Neural crest cell (in vitro differentiated cells): Measurements from ENCODE around the gene TCF19. TPM values are rescaled to one million over a fixed set of nuclear protein-coding genes. Genes with fewer than 3 reads are reported as not detected.

Source experiments
- DNase-seq: peaks from one replicate; pipeline ENCODE4 v3.0.0; 2021; ENCODE audit warnings: low read depth, mixed read lengths, low spot score
- H3K27ac Mint-ChIP-seq: one replicate; pipeline ENCODE4 v1.8.0; 2021; ENCODE audit warnings: mild to moderate bottlenecking, mixed read lengths; ENCODE audit not compliant: unreplicated experiment
- H3K27me3 Mint-ChIP-seq: 2 replicates; pipeline ENCODE4 v1.8.0; 2021; ENCODE audit warnings: low read depth, mild to moderate bottlenecking, mixed read lengths
- H3K36me3 Mint-ChIP-seq: 2 replicates; pipeline ENCODE4 v1.8.0; 2021; ENCODE audit warnings: low read depth, mild to moderate bottlenecking, mixed read lengths
- H3K4me1 Mint-ChIP-seq: 2 replicates; pipeline ENCODE4 v1.8.0; 2021; ENCODE audit warnings: mixed read lengths
- H3K4me3 Mint-ChIP-seq: one replicate; pipeline ENCODE4 v1.8.0; 2021; ENCODE audit warnings: mild to moderate bottlenecking, mixed read lengths
- H3K9me3 Mint-ChIP-seq: 2 replicates; pipeline ENCODE4 v1.8.0; 2021; ENCODE audit warnings: mixed read lengths
- total RNA-seq: library from RNA; stranded (reverse); gene quantifications from 2 replicates; pipeline ENCODE4 v1.2.1, GENCODE V29; 2021
- TF ChIP-seq, protein P1 (sequence below): fragments of 200-600 bp; sonication (generic); conservative IDR thresholded peaks from 2 replicates; pipeline ENCODE4 v1.5.0; 2021; ENCODE audit warnings: antibody characterized with exemption, mild to moderate bottlenecking

Gene TCF19
- total RNA-seq, 1 donor from 2014 or later, result 21.7 TPM

DNA sequence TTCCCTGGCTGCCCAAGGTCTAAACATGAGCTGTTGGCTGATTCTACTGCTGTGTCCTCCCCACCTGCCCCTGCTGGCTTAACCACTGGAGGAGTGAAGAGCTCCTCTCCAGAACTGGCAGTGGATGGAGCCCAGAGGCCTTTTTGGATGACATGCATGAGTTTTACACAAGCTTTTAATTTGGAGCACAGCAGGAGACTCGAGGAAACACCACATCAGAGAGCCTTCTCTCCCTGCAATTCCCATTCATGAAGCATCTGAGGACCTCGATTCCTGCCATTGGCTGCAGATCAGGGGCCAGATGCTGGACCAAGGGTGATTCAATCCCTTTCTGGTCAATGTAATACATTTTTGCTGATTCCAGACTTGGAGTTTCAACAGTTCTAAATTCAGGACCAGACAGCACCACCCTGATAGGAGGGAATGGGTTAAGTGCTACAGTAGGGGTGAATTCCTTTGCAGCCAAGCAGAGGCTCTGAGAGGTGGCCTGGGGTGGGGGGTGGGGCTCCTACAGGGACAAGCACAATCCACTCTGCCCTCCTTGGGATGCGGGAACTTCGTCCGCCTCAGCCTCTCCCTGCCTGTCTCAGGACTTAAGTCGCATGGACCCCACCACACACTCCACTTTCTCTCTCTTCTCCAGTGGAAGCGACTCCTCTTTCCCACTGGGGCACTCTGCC, 44.4 kb upstream of the TCF19 start:
- Mint-ChIP-seq H3K27ac (no peak overlapping the region), H3K9me3 (no peaks in the 10 kb centered on the region), H3K36me3 (no peaks in the 10 kb centered on the region), H3K27me3 (peaks cover 31% of the 10 kb centered on the region), H3K4me3 (no peak overlapping the region), H3K4me1 (peaks cover 8% of the 10 kb centered on the region)
- TF ChIP-seq, protein P1, sequence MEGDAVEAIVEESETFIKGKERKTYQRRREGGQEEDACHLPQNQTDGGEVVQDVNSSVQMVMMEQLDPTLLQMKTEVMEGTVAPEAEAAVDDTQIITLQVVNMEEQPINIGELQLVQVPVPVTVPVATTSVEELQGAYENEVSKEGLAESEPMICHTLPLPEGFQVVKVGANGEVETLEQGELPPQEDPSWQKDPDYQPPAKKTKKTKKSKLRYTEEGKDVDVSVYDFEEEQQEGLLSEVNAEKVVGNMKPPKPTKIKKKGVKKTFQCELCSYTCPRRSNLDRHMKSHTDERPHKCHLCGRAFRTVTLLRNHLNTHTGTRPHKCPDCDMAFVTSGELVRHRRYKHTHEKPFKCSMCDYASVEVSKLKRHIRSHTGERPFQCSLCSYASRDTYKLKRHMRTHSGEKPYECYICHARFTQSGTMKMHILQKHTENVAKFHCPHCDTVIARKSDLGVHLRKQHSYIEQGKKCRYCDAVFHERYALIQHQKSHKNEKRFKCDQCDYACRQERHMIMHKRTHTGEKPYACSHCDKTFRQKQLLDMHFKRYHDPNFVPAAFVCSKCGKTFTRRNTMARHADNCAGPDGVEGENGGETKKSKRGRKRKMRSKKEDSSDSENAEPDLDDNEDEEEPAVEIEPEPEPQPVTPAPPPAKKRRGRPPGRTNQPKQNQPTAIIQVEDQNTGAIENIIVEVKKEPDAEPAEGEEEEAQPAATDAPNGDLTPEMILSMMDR, result no peak
- no peak for DNase-seq

DNA sequence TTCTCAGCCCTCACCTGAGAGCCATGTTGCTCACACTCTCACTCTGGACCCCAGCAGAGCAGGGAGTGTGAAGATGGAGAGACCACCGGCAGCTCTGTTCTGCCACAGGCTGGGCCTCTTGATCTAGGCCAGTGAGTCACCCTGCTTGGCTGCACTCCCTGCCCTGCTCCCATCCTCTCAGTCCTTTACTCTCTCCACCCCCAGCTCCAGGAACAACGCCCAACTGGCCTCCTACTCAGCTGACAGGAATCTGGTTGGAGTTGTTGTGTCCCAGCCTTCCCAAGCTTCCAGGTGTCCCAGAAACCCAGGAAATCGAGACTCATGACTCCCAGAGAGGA, 43.9 kb upstream of the TCF19 start, which contains the start of gene PSORS1C1:
Gene PSORS1C1 (plus strand): TSS at position 260 of the 338 bp plus-strand sequence. CDS start 14,833 bp downstream, outside the sequence.
- Mint-ChIP-seq H3K4me3 (no peak within 1 kb of the TSS), H3K9me3 (no peaks in the 10 kb centered on the region), H3K36me3 (no peaks in the 10 kb centered on the region), H3K4me1 (peaks cover 8% of the 10 kb centered on the region), H3K27ac (peak within 1 kb of the TSS; percentile 72), H3K27me3 (peaks cover 26% of the 10 kb centered on the region)
- TF ChIP-seq, protein P1, result no peak
- no peak for DNase-seq

DNA sequence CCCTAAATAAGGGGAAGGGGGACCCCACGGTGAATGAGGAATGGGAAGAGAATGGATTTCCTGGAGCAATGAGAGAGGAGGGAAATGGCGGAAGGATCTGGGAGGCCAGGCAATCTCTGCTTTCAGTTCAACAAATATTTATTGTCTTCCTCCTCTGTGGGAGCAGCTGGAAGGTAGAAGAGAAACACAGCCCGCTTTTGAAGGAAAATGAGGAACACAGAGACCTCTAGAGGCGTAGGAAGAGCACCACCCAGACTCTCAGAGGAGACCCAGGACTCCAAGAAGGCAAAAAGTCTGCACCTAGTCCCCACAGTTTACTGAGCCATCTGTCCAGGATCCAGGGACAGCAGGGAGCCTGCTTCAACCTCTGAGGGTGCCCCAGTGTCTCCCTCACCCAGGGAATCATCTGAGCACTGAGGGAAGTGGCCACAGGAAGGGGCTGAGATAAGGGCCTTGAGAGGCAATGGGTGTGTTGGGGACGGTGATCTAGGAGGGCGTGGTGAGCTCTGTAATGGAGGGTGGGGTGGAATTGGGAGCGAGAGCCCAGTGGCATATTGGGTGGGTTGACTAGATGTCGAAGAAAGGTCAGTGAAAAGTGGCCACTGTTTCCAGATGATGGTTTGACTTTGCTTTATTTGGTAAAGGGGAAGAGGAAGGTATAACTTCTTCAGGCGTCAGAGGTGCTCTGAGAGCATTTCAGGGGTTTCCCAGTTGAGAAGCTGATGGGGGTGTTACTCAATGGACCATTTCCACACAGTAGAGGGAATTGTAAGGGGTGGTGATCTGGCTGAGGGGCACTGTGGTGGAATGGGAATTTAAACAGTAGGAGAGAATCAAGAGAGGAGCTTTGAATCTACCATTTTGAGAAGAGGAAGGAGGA, 43.2 kb upstream of the TCF19 start:
- Mint-ChIP-seq H3K27me3 (peaks cover 19% of the 10 kb centered on the region), H3K36me3 (no peaks in the 10 kb centered on the region), H3K27ac (peak overlapping the region; percentile 72), H3K9me3 (no peaks in the 10 kb centered on the region), H3K4me1 (peaks cover 8% of the 10 kb centered on the region), H3K4me3 (no peak overlapping the region)
- TF ChIP-seq, protein P1, result no peak
- DNase-seq, result no peak

DNA sequence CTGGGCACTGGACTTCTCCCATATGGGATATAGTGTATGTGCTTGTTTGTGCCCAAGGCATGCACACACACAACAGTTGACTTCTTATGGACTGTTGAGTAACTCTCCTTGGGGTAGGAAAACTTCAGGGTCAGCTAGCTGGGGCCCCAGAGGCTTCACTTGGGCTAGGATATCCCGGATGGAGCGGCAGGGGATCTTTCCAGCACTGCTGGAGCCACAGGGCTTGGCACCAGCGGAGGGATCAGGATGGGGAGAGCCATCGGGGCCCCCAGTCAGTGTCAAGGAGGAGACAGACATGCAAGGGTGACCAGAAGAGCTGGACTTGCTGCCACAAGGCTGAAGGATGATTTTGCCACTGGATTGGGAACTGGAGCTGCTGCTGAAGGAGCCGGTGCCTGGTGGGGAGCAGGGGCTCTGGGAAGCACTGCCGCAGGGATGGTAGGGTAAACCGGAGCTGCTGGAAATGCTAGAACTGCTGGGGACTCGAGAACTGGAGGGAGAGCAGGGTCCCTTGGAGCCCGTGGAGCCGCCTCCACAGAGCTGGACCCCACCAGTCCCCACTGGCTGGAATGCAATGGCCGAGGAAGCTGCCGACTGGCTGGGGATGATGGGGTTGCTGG, 42.3 kb upstream of the TCF19 start:
- no peak overlapping the region for H3K4me3 Mint-ChIP-seq
- H3K4me1 Mint-ChIP-seq, result peaks cover 8% of the 10 kb centered on the region
- H3K9me3 Mint-ChIP-seq, result no peaks in the 10 kb centered on the region
- TF ChIP-seq, protein P1, result no peak
- peaks cover 11% of the 10 kb centered on the region for H3K27me3 Mint-ChIP-seq
- no peaks in the 10 kb centered on the region for H3K36me3 Mint-ChIP-seq
- H3K27ac Mint-ChIP-seq, result no peak overlapping the region
- DNase-seq, result no peak

DNA sequence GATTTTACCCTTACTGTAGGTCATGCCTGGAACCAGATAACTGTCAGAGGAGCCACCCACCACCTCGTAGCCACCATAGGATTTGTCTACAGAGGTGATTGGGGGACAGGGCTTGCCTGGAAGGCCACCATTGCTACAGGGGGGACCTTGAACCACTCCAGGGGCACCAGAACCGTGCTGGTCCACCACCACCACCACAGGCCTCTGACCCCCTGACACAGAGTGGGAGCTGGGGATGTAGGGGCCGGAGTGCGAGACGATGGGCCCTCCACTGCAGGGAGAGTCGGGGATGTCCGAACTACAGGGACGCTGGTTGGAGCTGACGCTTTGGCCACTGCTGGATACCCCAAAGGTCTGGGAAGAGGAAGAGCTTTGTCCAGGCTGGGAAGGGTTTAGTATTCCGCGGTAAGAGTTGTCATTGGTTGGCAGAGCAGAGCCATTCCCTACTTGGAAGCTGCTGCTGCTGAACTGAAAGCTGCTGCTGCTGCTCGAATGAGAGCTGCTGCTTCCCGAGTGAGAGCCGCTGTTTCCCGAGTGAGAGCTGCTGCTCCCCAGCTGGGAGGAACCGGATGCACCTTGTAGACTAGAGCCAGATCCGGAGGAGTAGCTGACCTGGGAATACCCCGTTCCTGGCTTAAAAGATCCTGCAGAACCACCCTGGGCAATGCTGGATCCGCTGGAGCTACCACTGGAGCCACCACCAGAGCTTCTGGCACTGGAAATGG, 41.6 kb upstream of the TCF19 start:
- DNase-seq, result no peak
- peaks cover 8% of the 10 kb centered on the region for H3K4me1 Mint-ChIP-seq
- H3K4me3 Mint-ChIP-seq, result no peak overlapping the region
- peaks cover 10% of the 10 kb centered on the region for H3K27me3 Mint-ChIP-seq
- H3K27ac Mint-ChIP-seq, result no peak overlapping the region
- H3K9me3 Mint-ChIP-seq, result no peaks in the 10 kb centered on the region
- no peaks in the 10 kb centered on the region for H3K36me3 Mint-ChIP-seq
- TF ChIP-seq, protein P1, result no peak
